ENCODE measurements around the gene CLEC4M. TPM values are rescaled to one million over a fixed set of nuclear protein-coding genes. Genes with fewer than 3 reads are reported as not detected.

The CLEC4M gene
- 1 to 10 TPM; 2.0 to 4.2 (median 3.4) TPM for polyA plus RNA-seq (ENCODE audit: insufficient read length in 3 of 3)
- long read RNA-seq, donor 1, partial matches to known transcripts, result 0 of 1 reads
- long read RNA-seq, donor 1, other reads (novel, unspliced or antisense), result 0 of 1 reads
- long read RNA-seq, donor 2, result 0 reads
- long read RNA-seq, donor 3, result 0 reads
- long read RNA-seq, donor 4, result 0 reads
- long read RNA-seq, donor 5, result 0 reads
- long read RNA-seq, donor 6, result 0 reads
- long read RNA-seq, donor 7, result 0 reads
- long read RNA-seq, donor 8, result 0 reads
- long read RNA-seq, donor 9, result 0 reads
- long read RNA-seq, donor 10, result 0 reads
- long read RNA-seq, donor 11, partial matches to known transcripts, result 0 of 1 reads
- long read RNA-seq, donor 11, other reads (novel, unspliced or antisense), result 0 of 1 reads
- long read RNA-seq, donor 12, result 0 reads
- long read RNA-seq, donor 13, result 0 reads
- long read RNA-seq, donor 14, result 0 reads
- long read RNA-seq, donor 15, result 0 reads
- long read RNA-seq, donor 16, result 0 reads

DNA sequence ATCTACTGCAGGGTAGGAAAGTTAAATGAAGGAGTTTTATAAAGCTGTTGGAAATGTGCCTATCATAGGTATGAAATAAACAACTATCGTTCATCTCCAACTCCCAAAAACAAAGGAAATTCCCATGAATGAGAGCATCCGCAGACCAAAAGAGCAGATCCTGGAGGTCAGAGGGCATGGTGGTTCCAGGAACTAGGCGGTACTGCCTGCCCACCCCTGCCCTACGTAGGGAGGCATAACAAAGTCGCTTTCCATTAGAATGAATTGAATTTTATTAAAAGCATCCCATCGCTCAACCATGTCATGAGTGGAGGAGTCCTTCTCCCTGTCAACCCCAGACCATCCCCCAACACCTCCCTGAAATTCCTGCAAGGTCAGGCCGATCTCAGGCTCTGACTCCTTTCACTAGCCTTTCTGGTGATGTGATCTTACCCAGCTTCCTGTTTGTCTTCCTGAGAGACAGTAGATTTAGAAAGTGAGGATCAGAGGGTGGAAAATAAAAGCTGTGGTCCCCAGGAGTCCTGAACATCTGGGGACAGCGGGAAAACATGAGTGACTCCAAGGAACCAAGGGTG, at the start of gene CLEC4M:
TSS of gene CLEC4M (plus strand) at position 525 of the 575 bp plus-strand sequence. CDS start at position 549, 24 bp downstream.
- DNase-seq (ENCODE audit: extremely low read depth in 1 of 11, low read depth in 9 of 11, low spot score in 4 of 11), result no peak

DNA sequence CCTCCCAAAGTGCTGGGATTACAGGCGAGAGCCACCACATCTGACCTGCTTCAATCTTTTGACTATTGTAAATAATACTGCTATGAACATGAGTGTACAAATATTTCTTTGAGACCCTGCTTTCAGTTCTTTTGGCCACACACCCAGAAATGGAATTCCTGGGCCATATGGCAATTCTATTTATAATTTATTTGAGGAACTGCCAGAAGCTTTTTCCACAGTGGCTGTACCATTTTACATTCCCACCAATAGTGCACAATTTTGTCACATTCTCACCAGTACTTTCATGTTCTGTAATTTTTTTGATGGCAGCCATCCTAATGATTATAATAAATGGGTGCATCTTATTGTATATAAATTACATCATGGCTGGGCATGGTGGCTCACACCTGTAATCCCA, 47.4 kb upstream of the CLEC4M start:
- DNase-seq (ENCODE audit: extremely low read depth in 1 of 11, low read depth in 9 of 11, low spot score in 4 of 11), result no peak

DNA sequence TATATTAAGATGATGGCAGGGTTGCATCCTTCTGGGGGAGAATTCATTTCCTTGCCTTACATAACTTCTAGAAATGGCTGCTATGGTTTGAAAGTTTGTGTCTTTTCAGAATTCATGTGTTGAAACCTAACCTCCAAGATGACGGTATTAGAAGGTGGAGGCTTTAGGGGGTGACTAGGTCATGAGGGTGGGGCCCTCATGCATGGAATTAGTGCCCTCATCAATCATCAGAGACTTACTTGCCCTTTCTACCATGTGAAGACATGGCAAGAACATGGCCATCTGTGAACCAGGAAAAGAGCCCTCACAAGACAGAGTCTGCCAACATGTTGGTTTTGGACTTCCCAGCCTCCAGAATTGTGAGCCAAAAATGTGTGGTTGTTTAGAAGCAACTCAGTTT, 46.3 kb upstream of the CLEC4M start:
- no peak for DNase-seq (ENCODE audit: extremely low read depth in 1 of 11, low read depth in 9 of 11, low spot score in 4 of 11)

DNA sequence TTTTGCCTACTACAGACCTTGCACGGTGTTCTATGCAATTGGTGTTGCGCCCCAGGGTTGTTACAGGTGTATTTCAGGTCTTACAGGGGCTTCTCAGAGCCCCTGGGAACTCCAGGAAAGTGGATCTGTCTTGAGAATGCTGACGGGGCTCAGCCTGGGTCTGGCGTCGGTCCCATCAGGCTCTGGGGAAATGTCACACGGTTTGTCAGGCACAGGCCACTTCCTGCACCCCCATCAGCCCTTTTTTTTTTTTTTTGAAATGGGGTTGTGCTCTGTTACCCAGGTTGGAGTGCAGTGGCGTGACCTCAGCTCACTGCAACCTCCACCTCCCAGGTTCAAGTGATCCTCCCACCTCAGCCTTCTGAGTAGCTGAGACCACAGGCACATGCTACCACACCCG, 44.4 kb upstream of the CLEC4M start:
- DNase-seq (ENCODE audit: extremely low read depth in 1 of 11, low read depth in 9 of 11, low spot score in 4 of 11), result no peak

DNA sequence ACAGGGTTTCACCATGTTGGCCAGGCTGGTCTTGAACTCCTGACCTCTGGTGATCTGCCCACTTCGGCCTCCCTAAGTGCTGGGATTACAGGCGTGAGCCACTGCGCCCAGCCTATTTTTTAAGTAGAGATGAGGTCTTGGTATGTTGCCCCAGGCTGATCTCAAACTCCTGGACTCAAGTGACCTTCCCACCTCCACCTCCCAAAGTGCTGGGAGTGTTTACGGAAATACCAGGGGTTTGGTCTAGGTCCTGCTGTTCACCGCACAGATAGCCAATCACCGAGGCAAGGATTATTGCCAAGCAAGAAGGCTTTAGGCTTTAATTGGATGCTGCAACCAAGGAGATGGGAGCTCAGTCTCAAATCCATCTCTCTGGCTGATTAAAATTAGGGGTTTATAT, 42.7 kb upstream of the CLEC4M start:
- no peak for DNase-seq (ENCODE audit: extremely low read depth in 1 of 11, low read depth in 9 of 11, low spot score in 4 of 11)

DNA sequence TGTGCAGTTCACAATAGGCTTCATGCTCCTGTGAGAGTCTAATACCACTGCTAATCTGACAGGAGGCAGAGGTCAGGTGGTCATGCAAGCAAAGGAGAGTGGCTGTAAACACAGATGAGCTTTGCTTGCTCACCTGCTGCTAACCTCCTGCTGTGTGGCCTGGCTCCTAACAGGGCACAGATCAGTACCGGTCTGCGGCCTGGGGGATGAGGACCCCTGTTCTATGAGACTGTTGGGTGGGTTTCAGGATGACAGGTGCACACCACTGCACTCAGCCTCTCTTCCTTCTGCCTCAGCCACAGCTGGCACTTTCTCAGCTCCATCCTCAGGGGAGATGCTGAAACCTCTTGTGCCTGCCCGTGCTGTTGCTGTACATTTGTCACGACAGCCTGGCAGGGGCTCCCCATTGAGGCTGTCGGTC, 40.8 kb upstream of the CLEC4M start:
- no peak for DNase-seq (ENCODE audit: extremely low read depth in 1 of 11, low read depth in 9 of 11, low spot score in 4 of 11)

GRCh38 chr19:7725791-7726190, 37.3 kb upstream of the CLEC4M start:
- no peak for DNase-seq (ENCODE audit: extremely low read depth in 1 of 11, low read depth in 9 of 11, low spot score in 4 of 11)

GRCh38 chr19:7729211-7729610, 33.8 kb upstream of the CLEC4M start:
- no peak for DNase-seq (ENCODE audit: extremely low read depth in 1 of 11, low read depth in 9 of 11, low spot score in 4 of 11)

DNA sequence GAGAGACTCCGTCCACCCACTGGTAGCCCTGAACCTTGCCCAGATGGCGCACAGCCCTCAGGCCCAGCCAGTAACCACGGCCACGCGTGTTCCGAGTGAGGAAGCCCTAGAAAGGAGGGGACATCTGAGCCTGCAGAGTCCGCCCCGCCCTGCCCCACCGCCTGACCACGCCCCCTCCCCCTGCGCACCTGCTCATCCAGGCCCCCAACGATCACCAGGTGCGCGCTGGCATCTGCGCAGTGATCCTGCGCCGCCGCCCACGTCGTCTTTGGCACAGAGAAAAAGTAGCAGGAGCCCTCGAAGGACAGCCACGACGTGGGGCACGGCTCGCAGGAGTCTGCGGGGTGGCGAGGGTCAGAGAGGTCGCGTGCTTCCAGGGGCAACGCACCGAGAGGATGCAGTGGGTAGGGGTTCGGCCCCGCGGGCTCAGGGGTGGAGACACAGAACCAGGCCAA, 33.2 kb upstream of the CLEC4M start:
- DNase-seq (ENCODE audit: extremely low read depth in 1 of 11, low read depth in 9 of 11, low spot score in 4 of 11), result no peak

- DNase-seq (ENCODE audit: extremely low read depth in 1 of 11, low read depth in 9 of 11, low spot score in 4 of 11), result no peak
Measured at GRCh38 chr19:7730286-7731217, 32.5 kb upstream of the CLEC4M start.

GRCh38 chr19:7731218-7731595, 31.8 kb upstream of the CLEC4M start:
- DNase-seq (ENCODE audit: extremely low read depth in 1 of 11, low read depth in 9 of 11, low spot score in 4 of 11), result no peak

- no peak for DNase-seq (ENCODE audit: extremely low read depth in 1 of 11, low read depth in 9 of 11, low spot score in 4 of 11)
Measured at GRCh38 chr19:7731615-7732014, 31.4 kb upstream of the CLEC4M start.

DNA sequence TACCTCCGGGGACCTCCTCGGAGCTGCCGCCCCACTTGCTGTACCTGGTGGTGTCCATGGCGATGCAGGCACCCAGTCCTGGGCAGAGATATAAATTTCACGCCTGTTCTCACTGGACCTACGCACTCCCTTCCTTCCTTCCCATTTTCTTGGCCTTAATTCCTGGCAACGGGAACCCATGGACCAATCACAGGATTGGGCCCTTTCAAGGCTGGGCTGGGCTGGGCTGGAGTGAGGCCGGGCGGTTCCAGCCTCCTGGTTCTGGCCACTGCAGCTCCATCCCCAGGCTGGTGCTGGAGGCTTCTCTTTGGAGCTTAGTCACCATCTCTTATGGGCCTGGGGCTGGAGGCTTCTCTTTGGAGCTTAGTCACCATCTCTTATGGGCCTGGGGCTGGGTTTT, 31.0 kb upstream of the CLEC4M start, which contains the start of gene CLEC4G:
TSS of gene CLEC4G (minus strand) at position 66 of the 400 bp plus-strand sequence. CDS start at position 58, 8 bp downstream.
- DNase-seq (ENCODE audit: extremely low read depth in 1 of 11, low read depth in 9 of 11, low spot score in 4 of 11), result no peak

DNA sequence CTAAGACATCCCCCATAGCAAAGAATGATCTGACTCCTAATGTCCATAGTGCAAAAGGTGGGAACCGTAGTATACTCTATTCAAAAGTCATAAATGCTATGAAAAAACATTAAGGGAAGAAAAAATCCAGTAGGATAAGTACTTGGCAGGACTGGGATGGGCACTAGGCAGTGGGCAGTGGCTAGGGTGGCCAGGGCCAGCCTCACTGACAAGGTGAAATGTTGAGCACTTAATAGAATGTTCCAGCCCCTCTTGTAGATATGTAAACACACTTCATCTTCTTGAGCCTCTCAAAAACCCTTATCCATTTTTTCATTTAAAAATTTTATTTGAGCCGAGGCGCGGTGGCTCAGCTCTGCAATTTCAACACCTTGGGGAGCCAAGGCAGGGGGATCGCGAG, 29.7 kb upstream of the CLEC4M start:
- no peak for DNase-seq (ENCODE audit: extremely low read depth in 1 of 11, low read depth in 9 of 11, low spot score in 4 of 11)

DNA sequence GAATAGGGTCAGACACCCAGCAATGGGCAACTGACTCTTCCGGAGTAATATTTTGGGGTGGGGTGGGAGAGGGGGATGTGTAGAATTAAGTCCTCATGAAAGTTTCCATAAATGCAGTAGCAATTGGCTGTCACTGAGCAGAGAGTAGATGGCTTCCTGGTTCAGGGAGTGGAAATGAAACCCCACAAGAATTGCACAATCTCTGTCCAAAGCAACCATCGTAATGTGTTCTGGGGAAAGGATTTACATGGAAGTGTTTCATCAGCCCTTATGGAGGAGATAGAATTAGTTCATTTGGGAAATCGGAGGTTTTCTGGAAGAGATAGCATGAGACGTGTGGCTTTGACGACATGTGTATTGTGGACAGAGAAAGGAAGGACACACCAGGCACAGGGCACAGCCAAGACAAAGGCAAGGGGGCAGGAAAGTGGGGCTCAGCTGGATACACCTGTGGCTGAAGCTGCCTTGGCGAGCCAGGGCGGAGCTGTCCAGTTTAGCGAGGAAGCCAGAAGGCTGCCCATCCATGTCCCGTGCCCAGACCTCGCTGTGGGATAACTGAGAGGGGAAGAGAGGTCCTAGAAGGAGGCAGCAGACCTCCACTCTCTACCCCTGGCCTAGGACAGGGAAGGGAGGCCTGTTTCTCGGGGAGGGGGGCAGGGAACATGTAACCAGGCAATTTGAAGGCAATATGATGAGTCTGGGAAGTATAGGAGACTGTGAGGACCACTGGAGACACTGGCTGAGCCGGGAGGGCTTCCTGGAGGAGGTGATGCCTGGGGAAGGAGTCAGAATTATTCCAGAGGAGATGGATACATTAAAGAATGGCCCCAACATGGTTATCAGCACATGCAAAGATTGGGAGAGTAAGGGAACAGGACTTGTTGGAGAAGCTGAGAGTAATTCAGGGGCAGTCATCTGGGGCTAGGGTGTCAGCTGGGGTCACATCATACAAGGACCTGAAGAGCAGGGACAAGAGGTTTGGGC, 28.5 kb upstream of the CLEC4M start:
- no peak for DNase-seq (ENCODE audit: extremely low read depth in 1 of 11, low read depth in 9 of 11, low spot score in 4 of 11)

DNA sequence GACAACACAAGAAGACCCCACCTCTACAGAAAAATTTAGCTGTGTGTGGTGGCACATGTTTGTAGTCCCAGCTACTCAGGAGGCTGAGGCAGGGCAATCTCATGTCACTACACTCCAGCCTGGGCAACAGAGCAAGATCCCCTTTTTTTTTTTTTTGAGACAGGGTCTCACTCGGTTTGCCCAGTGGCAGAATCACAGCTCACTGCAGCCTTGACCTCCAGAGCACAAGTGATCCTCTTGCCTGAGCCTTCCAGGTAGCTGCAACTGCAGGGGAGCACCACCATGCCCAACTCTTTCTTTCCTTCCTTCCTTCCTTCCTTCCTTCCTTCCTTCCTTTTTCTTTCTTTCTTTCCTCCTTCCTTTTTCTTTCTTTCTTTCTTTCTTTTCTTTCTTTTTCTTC, 26.9 kb upstream of the CLEC4M start:
- DNase-seq (ENCODE audit: extremely low read depth in 1 of 11, low read depth in 9 of 11, low spot score in 4 of 11), result no peak

DNA sequence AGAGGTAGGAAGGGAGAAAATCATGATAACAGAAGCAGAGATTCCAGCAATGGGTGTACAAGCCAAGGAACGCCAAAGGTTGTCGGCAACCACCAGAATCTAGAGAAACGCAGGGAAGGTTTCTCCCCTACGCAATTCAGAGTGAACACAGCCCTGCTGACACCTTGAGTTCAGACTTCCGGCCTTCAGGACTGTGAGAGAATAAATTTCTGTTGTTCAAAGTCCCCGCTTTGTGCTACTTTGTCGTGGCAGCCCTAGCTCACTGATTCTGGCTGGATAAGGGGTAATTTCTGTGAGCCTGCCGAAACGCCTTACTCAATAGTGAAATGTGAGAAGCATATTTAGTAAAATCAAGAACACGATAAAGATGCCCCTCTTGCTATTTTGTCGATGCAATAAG, 25.8 kb upstream of the CLEC4M start:
- no peak for DNase-seq (ENCODE audit: extremely low read depth in 1 of 11, low read depth in 9 of 11, low spot score in 4 of 11)

DNA sequence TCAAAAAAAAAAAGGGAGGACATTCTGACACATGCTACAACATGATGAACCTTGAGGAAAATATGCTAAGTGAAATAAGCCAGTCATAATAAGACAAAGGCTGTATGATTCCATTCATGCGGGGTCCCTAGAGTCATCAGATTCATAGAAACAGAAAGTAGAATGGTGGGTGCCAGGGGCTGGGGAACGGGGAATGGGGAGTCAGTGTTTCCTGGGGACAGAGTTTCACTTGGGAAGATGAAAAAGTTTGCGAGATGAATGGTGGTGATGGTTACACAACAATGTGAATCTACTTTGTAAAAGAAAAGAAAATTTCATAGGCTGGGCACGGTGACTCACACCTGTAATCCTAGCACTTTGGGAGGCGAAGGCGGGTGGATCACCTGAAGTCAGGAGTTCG, 25.0 kb upstream of the CLEC4M start:
- no peak for DNase-seq (ENCODE audit: extremely low read depth in 1 of 11, low read depth in 9 of 11, low spot score in 4 of 11)
